Central memory CD8-positive, alpha-beta T cell (primary cell): ENCODE data around the gene SSBP2.
A peak's percentile ranks its signal among the peaks of the same experiment; 100 is the strongest.
"Not testable (repeated sequence)": the region's sequence is repeated elsewhere in the genome, so short reads cannot be mapped to it uniquely, and the experiment has no call there.

Experiments used
- ATAC-seq: fragments of 150-1000 bp; cut with Tn5 transposase; replicated peaks from 2 replicates; pipeline ENCODE4 v1.10.0; 2022; ENCODE audit warnings: mild to moderate bottlenecking, moderate FRiP score, moderate number of reproducible peaks; ENCODE audit not compliant: poor library complexity, severe bottlenecking; ENCODE audit errors: extremely low read depth
- DNase-seq, 2 donors: peaks; one replicate each; pipeline ENCODE4 v3.0.0; 2021; ENCODE audit warnings: low spot score in 2 of 2
- H3K27ac Mint-ChIP-seq: one replicate; pipeline ENCODE4 v1.8.0; 2022; ENCODE audit warnings: low read depth, mild to moderate bottlenecking, moderate library complexity, mixed read lengths
- H3K27me3 Mint-ChIP-seq: one replicate; pipeline ENCODE4 v1.8.0; 2022; ENCODE audit warnings: mixed read lengths
- H3K36me3 Mint-ChIP-seq: one replicate; pipeline ENCODE4 v1.8.0; 2022; ENCODE audit warnings: mild to moderate bottlenecking, moderate library complexity, mixed read lengths; ENCODE audit not compliant: insufficient read depth
- H3K4me1 Mint-ChIP-seq: one replicate; pipeline ENCODE4 v1.8.0; 2022; ENCODE audit warnings: mixed read lengths
- H3K4me3 Mint-ChIP-seq: one replicate; pipeline ENCODE4 v1.8.0; 2022; ENCODE audit warnings: mild to moderate bottlenecking, moderate library complexity, mixed read lengths
- H3K9me3 Mint-ChIP-seq: one replicate; pipeline ENCODE4 v1.8.0; 2022; ENCODE audit warnings: mixed read lengths

The SSBP2 gene

GRCh38 chr5:81519217-81519905 lies 231.5 kb downstream of the SSBP2 start:
- H3K27ac Mint-ChIP-seq: no peak overlapping the region
- no peak for DNase-seq
- ATAC-seq: no peak
- no peaks in the 10 kb centered on the region for H3K27me3 Mint-ChIP-seq
- H3K36me3 Mint-ChIP-seq: no peaks in the 10 kb centered on the region
- H3K4me1 Mint-ChIP-seq: no peaks in the 10 kb centered on the region
- no peaks in the 10 kb centered on the region for H3K9me3 Mint-ChIP-seq
- no peak overlapping the region for H3K4me3 Mint-ChIP-seq

GRCh38 chr5:81517462-81517861 lies 233.4 kb downstream of the SSBP2 start:
- DNase-seq (no peak), ATAC-seq (no peak)
- Mint-ChIP-seq H3K4me3 (no peak overlapping the region), H3K27me3 (no peaks in the 10 kb centered on the region), H3K9me3 (no peaks in the 10 kb centered on the region), H3K36me3 (no peaks in the 10 kb centered on the region), H3K4me1 (no peaks in the 10 kb centered on the region), H3K27ac (no peak overlapping the region)

GRCh38 chr5:81516091-81516490 lies 234.8 kb downstream of the SSBP2 start:
- no peak overlapping the region for H3K27ac Mint-ChIP-seq

GRCh38 chr5:81513982-81514381 lies 236.9 kb downstream of the SSBP2 start:
- Mint-ChIP-seq H3K4me3 (no peak overlapping the region), H3K27me3 (no peaks in the 10 kb centered on the region), H3K9me3 (no peaks in the 10 kb centered on the region), H3K4me1 (no peaks in the 10 kb centered on the region), H3K36me3 (peaks cover 2% of the 10 kb centered on the region), H3K27ac (no peak overlapping the region)
- DNase-seq (no peak), ATAC-seq (no peak)

More at GRCh38 chr5:81516091-81516490, 234.8 kb downstream of the SSBP2 start:
- H3K4me3 Mint-ChIP-seq: no peak overlapping the region
- DNase-seq (no peak), ATAC-seq (no peak)
- H3K9me3 Mint-ChIP-seq: no peaks in the 10 kb centered on the region
- no peaks in the 10 kb centered on the region for H3K4me1 Mint-ChIP-seq
- peaks cover 2% of the 10 kb centered on the region for H3K36me3 Mint-ChIP-seq
- no peaks in the 10 kb centered on the region for H3K27me3 Mint-ChIP-seq

GRCh38 chr5:81513473-81513872 lies 237.4 kb downstream of the SSBP2 start:
- H3K4me1 Mint-ChIP-seq: no peaks in the 10 kb centered on the region
- ATAC-seq (no peak), DNase-seq (no peak)
- H3K27ac Mint-ChIP-seq: no peak overlapping the region
- H3K9me3 Mint-ChIP-seq: no peaks in the 10 kb centered on the region
- no peaks in the 10 kb centered on the region for H3K27me3 Mint-ChIP-seq
- peaks cover 2% of the 10 kb centered on the region for H3K36me3 Mint-ChIP-seq
- H3K4me3 Mint-ChIP-seq: no peak overlapping the region

- Mint-ChIP-seq H3K36me3 (peaks cover 6% of the 10 kb centered on the region), H3K27me3 (no peaks in the 10 kb centered on the region), H3K4me1 (no peaks in the 10 kb centered on the region), H3K27ac (no peak overlapping the region), H3K9me3 (peaks cover 3% of the 10 kb centered on the region), H3K4me3 (no peak overlapping the region)
- ATAC-seq (peak; percentile 73), DNase-seq (no peak)
These were observed 243.9 kb downstream of the SSBP2 start for GRCh38 chr5:81506900-81507588.

- Mint-ChIP-seq H3K27ac (no peak overlapping the region), H3K36me3 (peaks cover 6% of the 10 kb centered on the region), H3K4me3 (no peak overlapping the region), H3K27me3 (no peaks in the 10 kb centered on the region), H3K9me3 (peaks cover 6% of the 10 kb centered on the region), H3K4me1 (no peaks in the 10 kb centered on the region)
- ATAC-seq: no peak
- DNase-seq: no peak
These were observed 244.5 kb downstream of the SSBP2 start for GRCh38 chr5:81506378-81506777.

GRCh38 chr5:81505672-81506071 lies 245.2 kb downstream of the SSBP2 start:
- no peak overlapping the region for H3K4me3 Mint-ChIP-seq
- DNase-seq (no peak), ATAC-seq (no peak)
- H3K9me3 Mint-ChIP-seq: peaks cover 6% of the 10 kb centered on the region
- H3K36me3 Mint-ChIP-seq: peaks cover 4% of the 10 kb centered on the region
- no peak overlapping the region for H3K27ac Mint-ChIP-seq
- H3K27me3 Mint-ChIP-seq: no peaks in the 10 kb centered on the region
- H3K4me1 Mint-ChIP-seq: no peaks in the 10 kb centered on the region

GRCh38 chr5:81503602-81504001 lies 247.3 kb downstream of the SSBP2 start:
- not testable (repeated sequence) for ATAC-seq, H3K36me3 Mint-ChIP-seq, H3K4me3 Mint-ChIP-seq, H3K27ac Mint-ChIP-seq, H3K9me3 Mint-ChIP-seq, DNase-seq, H3K27me3 Mint-ChIP-seq, H3K4me1 Mint-ChIP-seq

GRCh38 chr5:81495286-81495685 lies 255.6 kb downstream of the SSBP2 start:
- Mint-ChIP-seq H3K27ac (no peak overlapping the region), H3K27me3 (no peaks in the 10 kb centered on the region), H3K4me3 (no peak overlapping the region), H3K4me1 (no peaks in the 10 kb centered on the region), H3K9me3 (no peaks in the 10 kb centered on the region), H3K36me3 (no peaks in the 10 kb centered on the region)
- ATAC-seq: no peak
- DNase-seq: no peak

GRCh38 chr5:81488862-81489261 lies 262.0 kb downstream of the SSBP2 start:
- H3K36me3 Mint-ChIP-seq: no peaks in the 10 kb centered on the region
- H3K27me3 Mint-ChIP-seq: no peaks in the 10 kb centered on the region
- H3K27ac Mint-ChIP-seq: no peak overlapping the region
- H3K9me3 Mint-ChIP-seq: no peaks in the 10 kb centered on the region
- H3K4me3 Mint-ChIP-seq: no peak overlapping the region
- ATAC-seq (no peak), DNase-seq (no peak)
- H3K4me1 Mint-ChIP-seq: no peaks in the 10 kb centered on the region

GRCh38 chr5:81486711-81487110 lies 264.2 kb downstream of the SSBP2 start:
- H3K27ac Mint-ChIP-seq: no peak overlapping the region

GRCh38 chr5:81482595-81482994 lies 268.3 kb downstream of the SSBP2 start:
- Mint-ChIP-seq H3K9me3 (no peaks in the 10 kb centered on the region), H3K27me3 (no peaks in the 10 kb centered on the region), H3K4me3 (no peak overlapping the region), H3K4me1 (no peaks in the 10 kb centered on the region), H3K36me3 (no peaks in the 10 kb centered on the region), H3K27ac (no peak overlapping the region)
- ATAC-seq: no peak
- DNase-seq: no peak

More at GRCh38 chr5:81486711-81487110, 264.2 kb downstream of the SSBP2 start:
- ATAC-seq: no peak
- H3K4me1 Mint-ChIP-seq: no peaks in the 10 kb centered on the region
- H3K27me3 Mint-ChIP-seq: no peaks in the 10 kb centered on the region
- no peaks in the 10 kb centered on the region for H3K36me3 Mint-ChIP-seq
- H3K9me3 Mint-ChIP-seq: no peaks in the 10 kb centered on the region
- H3K4me3 Mint-ChIP-seq: no peak overlapping the region
- DNase-seq: no peak
